ENCODE measurements around the gene TGIF2. TPM values are rescaled to one million over a fixed set of nuclear protein-coding genes. Genes with fewer than 3 reads are reported as not detected.
"Not testable (repeated sequence)": the region's sequence is repeated elsewhere in the genome, so short reads cannot be mapped to it uniquely, and the experiment has no call there.

Gene TGIF2
- total RNA-seq, 1 donor = 3.1 TPM

DNA sequence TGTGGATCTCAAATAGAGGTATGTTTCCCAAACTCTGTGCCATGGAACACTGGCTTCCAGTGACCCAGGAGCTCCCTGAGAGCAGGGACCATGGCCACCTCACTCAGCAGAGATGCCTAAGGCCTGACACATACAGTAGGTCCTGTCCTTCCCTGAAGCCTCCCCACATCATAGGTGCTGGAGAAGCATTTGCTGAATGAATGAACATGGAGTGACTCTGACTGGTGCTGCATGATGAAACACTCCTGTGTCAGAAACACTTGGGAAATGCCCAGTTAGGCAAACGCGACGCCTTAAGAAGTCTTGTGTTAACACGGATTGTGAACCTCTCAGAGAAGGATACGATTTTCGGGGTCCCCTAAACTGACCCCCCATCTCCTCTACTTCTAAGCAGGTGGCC is 58.2 kb downstream of the TGIF2 start:
- DNase-seq (ENCODE audit: low read depth) = no peak
- TF ChIP-seq, protein P1, sequence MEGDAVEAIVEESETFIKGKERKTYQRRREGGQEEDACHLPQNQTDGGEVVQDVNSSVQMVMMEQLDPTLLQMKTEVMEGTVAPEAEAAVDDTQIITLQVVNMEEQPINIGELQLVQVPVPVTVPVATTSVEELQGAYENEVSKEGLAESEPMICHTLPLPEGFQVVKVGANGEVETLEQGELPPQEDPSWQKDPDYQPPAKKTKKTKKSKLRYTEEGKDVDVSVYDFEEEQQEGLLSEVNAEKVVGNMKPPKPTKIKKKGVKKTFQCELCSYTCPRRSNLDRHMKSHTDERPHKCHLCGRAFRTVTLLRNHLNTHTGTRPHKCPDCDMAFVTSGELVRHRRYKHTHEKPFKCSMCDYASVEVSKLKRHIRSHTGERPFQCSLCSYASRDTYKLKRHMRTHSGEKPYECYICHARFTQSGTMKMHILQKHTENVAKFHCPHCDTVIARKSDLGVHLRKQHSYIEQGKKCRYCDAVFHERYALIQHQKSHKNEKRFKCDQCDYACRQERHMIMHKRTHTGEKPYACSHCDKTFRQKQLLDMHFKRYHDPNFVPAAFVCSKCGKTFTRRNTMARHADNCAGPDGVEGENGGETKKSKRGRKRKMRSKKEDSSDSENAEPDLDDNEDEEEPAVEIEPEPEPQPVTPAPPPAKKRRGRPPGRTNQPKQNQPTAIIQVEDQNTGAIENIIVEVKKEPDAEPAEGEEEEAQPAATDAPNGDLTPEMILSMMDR (IDR thresholded peaks at IDR 0.05; ENCODE audit: insufficient read depth, low read length) = no peak
- H3K4me3 ChIP-seq (ENCODE audit: low read depth, low read length) = no peak overlapping the region

DNA sequence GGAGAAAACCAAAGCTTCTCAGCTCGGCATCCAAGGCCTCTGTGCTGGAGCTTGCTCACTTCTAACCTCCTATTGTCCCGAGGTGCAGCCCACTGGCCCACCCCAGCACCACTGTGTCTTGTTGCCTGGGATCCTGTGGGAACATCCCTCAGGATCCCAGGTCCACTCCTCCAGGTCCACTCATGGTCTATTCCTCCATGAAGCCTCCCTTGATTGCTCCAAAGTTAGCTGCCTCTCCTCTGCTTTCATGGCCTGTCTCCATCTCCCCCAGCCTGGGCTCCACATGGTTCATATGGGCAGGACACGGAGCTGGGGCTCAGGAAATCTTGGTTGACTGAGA is 58.7 kb downstream of the TGIF2 start:
- no peak overlapping the region for H3K4me3 ChIP-seq (ENCODE audit: low read depth, low read length)
- TF ChIP-seq, protein P1 (IDR thresholded peaks at IDR 0.05; ENCODE audit: insufficient read depth, low read length) = no peak
- no peak for DNase-seq (ENCODE audit: low read depth)

DNA sequence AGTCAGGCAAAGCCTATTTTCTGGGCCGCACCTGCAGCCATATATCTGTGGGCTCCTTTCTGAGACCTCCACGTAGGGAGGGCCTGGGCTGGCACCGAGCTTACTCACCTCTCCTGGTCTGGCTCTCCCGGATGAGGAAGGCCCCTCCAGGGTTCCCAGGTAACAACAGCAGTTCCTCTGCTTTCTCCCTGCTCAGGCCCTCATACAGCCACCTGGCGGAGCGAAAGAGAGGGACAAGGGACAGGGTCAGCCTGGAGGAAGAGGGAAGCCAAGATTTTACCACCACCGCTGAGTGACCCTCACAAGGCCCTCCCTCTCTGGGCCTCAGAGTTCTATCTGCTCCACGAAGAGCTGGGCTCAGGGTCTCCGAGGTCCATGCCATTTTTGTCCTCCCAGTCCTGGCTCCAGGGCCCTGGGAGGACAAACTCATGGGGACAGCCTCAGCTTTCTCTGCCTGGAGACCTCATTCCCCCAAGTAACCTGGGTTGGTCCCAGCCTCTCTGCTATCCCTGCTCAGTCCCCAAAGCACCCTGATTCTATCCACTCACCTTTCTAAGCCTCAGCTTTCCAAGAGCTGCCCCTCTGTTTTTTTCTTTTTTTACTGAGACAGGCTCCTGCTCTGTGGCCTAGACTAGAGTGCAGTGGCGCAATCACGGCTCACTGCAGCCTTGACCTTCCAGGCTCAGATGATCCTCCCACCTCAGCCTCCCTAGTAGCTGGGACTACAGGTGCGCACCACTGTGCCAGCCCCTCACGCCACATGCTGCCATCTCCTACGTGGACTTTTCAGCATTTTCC is 59.3 kb downstream of the TGIF2 start:
- no peak for DNase-seq (ENCODE audit: low read depth)
- no peak overlapping the region for H3K4me3 ChIP-seq (ENCODE audit: low read depth, low read length)
- TF ChIP-seq, protein P1 (IDR thresholded peaks at IDR 0.05; ENCODE audit: insufficient read depth, low read length) = no peak

DNA sequence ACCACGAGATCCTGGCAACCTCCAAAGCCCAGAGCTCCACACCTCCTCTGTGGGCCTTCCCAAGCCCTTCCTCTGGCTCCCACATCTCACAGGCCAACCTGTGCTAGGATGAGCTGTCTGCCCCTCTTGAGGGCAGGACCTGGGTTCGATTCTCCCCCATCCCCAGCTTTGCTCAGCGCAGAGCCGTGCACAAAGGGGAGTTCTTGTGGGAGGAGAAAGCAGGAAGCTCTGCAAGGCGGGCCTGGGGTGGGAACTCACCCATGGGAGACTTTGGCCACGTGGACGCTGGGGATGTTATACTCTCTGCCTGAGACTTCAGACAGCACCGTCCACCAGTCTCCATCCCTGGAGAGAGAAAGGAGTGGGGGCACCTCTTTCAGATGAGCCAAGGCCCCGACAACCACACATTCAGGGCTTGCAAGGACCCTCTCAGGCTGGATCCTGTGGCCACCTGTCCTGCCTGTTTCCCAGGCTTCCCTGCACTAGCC is 59.9 kb downstream of the TGIF2 start:
- no peak overlapping the region for H3K4me3 ChIP-seq (ENCODE audit: low read depth, low read length)
- TF ChIP-seq, protein P1 (IDR thresholded peaks at IDR 0.05; ENCODE audit: insufficient read depth, low read length) = no peak
- no peak for DNase-seq (ENCODE audit: low read depth)

DNA sequence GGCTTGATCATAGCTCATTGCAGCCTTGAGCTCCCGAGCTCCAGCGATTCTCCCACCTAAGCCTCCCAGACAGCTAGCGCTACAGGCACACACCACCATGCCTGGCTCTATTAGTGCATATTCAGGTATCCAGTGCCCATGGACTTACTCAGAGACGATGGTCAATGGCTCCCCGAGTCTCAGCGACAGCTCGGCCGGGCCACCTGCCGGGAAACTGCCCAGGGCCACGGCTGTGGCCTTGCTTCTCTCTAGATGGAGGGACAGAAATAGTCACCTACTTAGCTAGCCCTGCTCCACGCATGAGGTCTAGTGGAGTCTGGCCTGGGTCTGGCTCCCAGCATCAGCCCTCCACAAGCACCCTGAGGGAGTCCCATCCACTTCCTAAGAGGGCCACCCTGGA is 60.9 kb downstream of the TGIF2 start:
- TF ChIP-seq, protein P1 (IDR thresholded peaks at IDR 0.05; ENCODE audit: insufficient read depth, low read length) = no peak

DNA sequence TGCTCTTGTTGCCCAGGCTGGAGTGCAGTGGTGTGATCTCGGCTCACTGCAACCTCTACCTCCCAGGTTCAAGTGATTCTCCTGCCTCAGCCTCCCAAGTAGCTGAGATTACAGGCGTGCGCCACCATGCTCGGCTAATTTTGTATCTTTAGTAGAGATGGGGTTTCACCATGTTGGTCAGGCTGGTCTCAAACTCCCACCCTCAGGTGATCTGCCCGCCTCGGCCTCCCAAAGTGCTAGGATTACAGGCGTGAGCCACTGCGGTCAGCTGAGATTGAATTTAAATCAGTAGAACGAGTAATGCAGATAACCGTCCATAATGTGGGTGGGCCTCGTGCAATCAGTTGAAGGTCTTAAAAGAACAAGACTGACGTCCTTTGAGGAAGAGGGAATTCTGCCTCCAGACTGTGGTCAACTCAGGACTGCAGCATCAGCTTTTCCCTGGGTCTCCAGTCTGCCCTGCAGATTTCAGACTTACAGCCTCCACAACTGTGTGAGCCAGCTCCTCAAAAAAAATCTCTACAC is 65.5 kb downstream of the TGIF2 start:
- DNase-seq (ENCODE audit: low read depth); H3K4me3 ChIP-seq (ENCODE audit: low read depth, low read length): not testable (repeated sequence)

More for the DNA sequence above, 60.9 kb downstream of the TGIF2 start:
- H3K4me3 ChIP-seq (ENCODE audit: low read depth, low read length) = no peak overlapping the region
- no peak for DNase-seq (ENCODE audit: low read depth)

DNA sequence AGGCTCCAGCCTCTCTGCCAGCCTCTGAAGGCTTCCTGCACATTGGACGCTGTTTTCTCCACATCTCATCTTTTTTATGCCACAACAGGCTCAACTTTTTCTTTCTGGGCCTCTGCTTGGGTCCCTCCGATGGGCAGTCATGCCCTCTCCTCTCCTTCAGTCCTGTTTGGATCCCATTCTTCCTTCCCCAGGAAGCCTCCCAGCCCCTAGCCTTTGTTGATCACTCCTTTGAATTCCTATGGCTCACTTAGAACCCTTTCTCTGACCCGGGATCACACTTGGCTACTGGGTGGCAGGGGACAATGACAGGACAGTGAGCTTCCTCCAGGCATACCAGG is 68.1 kb downstream of the TGIF2 start:
- TF ChIP-seq, protein P1 (IDR thresholded peaks at IDR 0.05; ENCODE audit: insufficient read depth, low read length) = no peak
- no peak for DNase-seq (ENCODE audit: low read depth)
- H3K4me3 ChIP-seq (ENCODE audit: low read depth, low read length) = no peak overlapping the region

Measured in fibroblast of the aortic adventitia (primary cell).